Dedifferentiated amniotic fluid mesenchymal stem cell (primary cell): ENCODE results near the gene MCC.

Experiments
- DNase-seq: peaks from one replicate; pipeline ENCODE4 v3.0.0-alpha.2; 2016; ENCODE audit errors: extremely low spot score

Gene MCC

DNA sequence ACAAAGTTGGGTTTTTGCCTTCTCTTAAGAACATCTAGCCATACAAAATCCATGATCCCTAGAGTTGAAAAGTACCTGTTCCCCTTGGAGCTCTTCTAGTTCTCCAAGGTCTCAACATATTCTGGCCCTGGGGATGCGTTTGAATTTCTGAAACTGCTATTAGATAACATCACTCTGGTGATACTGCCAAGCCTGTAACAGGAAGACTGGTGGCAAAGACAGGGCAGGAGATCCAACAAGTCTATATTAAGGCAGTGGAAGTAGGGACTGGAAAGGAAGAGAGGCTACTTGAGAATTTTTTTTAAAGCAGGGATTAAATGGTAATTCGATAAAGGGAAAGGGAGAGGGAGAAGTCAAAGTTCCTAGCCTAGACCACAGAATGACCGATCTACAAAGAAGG is 264.9 kb downstream of the MCC start:
- no peak for DNase-seq

DNA sequence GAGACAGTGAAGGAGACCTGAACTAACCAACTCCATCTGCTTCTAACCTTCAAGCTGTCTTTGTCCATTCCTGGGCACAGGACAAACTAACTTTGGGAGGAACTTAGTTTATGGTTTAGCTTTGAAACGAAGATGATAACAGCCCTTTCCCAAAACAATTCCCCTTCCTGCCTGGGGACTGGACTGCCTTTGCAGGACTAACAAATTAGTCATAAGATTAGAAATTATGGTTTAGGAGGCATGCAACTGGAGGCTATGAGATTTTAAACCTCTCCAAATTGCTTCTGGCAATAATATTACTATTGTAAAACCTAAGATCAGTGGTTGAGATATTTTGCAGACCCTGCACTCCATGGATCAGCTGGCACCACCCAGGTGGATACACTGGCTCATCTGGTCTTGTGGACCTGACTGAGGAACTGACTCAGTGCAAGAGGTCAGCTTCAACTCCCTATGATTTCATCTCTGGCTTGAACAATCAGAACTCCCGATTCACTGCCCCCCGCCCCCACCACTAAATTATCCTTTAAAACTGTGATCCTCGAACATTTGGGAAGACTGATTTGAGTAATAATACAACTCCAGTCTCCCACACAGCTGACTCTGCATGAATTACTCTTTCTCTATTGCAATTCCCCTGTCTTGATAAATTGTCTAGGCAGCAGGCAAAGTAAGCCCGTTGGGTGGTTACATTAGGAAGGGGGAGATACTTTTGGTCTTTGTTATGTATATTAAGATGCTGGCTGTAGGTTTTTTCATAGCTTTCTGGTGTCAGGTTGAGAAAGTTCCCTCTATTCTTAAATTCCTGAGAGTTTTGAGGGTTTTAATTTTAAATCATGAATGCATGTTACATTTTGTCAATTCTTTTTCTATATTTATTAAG is 266.7 kb downstream of the MCC start:
- no peak for DNase-seq

DNA sequence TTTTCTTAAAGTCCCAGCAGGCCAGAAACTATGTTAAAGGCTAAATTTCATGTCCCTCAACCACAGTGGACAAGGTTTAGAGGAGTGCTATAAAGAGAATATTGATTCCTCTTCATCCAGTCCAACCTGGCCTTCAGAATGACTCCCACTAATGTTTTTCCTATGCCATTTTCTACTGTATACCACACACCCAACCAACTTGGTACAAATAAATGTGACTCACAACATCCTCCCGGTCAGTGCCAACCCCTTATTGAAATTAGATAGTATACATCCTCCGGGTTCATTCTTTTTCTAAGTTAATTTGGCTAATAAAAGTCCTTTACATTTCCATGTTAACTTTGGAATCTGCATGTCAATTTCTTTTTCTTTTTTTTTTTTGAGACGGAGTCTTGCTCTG is 268.6 kb downstream of the MCC start:
- DNase-seq: no peak

DNA sequence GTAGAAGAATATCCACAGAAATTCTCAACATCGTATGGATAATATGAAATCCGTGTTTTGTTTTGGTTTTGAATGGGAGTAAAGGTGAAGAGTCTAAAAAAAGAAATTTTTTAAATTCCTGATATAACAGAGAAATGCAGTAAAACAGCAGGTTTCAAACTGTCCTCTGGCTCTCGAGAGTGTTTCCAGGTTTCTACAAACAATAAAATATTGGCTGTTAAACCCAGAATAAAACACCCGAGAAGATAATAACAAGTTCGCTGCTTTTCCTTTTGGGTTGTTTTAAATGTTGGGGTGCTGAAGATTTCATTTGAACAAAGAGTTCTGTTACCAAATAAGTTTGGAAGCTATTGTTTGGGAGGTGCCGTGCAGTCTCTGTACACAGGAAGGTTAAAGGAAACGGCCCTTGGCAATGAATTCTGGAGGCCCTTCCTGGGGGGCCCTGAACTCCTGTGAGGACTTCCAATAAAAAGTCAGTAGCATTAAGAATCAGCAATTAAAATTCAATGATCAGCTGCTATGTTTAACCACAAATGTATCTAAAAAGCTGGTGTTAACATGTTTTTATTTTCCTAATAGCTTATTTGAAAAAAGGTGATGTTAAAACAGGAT is 269.2 kb downstream of the MCC start:
- no peak for DNase-seq

DNA sequence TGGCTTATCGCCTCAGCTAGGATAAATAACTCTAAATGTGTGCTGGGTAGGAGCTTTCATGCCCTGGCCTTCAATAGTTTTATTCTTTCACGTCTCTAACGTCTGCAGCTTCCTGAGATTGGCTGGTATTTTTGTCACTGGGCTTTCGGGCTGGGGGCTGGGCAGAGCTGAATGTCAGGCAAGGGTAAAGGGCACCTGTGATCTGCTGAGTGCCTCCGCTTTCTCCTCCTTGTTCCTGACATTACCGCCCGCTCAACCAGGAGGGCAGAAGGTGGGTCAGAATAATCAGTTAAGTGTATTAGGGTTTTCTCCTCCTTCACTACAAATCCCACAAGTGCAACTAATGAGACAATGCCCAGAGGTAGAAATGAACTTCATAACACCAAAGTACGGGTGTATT is 270.1 kb downstream of the MCC start:
- no peak for DNase-seq

DNA sequence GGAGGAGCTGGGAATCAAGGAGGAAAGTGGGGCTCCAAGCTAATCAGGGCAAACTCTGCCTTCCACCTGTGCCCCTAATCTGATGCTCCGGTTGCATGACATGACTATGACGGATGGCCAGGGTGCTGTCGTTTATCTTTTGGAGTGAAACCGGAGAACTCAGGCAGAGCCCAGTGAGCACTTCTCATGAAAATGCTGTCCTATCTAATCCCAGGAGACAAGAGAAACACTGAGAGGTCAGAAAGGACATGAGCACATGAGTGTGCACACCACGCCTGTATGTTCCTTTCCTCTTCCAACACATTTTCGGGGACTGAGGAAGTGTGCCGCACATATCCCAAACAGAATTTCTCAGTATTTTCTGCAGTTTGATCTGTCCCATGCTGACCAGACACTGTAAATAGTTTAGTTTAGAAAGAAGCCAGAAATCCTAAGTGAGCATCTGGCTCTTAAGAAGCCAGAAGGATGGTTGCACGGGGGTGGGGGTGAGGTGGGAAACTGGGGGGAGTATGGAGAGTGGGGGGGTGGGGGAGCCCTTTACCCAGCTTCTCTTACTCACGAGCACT is 270.6 kb downstream of the MCC start:
- no peak for DNase-seq

DNA sequence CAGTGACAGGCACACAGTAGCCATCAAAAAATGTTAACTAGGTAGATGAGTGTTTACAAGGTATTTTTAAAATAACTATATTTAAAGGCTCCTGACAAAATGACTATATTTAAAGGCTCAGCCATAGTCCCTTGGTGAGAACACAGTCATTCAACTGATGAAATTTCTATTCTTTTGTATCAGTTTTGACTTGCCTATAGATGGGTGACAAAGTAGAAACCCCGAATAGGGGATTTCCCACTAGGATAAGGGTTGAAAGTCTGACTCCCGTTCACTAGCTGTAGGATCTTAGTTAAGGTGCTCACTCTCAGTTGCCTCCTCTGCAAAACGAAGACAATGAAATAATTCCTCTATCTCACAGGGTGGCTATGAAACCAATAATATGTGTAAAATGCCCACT is 271.7 kb downstream of the MCC start:
- no peak for DNase-seq

DNA sequence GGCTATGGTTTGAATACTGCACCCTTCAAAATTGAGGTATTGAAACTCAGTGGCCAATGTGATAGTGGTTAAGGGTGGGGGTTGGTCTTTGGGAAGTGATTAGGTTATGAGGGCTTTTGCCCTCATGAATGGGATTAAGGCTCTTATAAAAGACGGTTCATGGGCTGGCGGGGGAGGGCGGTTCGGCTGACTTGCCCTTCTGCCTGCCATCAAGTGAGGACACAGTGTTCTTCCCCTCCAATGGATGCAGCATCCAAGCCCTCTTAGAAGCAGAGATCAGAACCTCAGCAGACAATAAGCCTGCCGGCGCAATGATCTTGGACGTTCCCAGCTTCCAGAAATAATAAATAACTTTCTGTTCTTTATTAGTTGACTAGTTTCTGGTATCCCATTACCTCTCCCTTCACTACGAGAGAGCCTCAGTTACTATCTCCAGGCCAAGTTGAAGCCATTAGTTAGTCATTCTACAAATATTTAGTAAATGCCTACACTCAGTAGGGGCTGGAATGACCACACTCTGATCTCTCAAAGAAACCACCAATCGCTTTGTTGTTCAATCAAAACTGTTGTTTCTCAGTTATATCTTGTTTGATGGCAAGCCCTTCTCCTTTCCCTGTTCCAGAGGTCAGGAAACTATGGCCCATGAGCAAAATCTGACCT is 272.7 kb downstream of the MCC start:
- DNase-seq: no peak

DNA sequence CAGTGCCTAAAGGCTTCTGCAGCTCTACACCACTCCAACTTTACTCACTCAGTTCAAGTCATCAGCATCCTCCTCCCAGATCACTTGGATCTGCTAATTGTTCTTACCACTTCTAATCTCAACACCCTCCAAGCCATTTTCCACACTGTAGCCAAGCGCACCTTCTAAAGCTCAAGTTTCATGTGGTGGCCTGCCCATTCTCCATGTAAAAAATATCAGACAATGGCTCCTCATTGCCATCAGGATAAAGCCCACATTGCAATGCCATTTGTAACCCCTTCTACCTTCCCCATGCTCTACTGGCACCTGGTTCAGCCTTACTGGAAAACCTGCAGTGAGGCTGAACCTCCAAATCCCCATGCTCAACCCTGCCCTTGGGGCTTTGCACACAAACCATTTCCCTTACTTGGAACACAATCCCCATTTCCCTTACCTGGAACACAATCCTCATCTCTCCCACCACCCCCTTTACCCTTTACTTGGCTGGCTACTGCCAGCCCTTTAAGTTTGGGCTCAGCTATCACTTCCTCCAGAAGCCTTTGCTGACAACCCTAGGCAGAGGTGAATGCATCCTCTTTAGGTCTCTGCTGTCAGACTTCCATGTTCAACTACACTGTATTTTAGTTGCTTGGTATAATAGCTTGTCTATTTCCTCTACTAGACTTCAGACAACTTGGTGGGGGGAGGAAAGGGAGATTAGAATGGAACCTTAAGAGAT is 273.5 kb downstream of the MCC start:
- no peak for DNase-seq

DNA sequence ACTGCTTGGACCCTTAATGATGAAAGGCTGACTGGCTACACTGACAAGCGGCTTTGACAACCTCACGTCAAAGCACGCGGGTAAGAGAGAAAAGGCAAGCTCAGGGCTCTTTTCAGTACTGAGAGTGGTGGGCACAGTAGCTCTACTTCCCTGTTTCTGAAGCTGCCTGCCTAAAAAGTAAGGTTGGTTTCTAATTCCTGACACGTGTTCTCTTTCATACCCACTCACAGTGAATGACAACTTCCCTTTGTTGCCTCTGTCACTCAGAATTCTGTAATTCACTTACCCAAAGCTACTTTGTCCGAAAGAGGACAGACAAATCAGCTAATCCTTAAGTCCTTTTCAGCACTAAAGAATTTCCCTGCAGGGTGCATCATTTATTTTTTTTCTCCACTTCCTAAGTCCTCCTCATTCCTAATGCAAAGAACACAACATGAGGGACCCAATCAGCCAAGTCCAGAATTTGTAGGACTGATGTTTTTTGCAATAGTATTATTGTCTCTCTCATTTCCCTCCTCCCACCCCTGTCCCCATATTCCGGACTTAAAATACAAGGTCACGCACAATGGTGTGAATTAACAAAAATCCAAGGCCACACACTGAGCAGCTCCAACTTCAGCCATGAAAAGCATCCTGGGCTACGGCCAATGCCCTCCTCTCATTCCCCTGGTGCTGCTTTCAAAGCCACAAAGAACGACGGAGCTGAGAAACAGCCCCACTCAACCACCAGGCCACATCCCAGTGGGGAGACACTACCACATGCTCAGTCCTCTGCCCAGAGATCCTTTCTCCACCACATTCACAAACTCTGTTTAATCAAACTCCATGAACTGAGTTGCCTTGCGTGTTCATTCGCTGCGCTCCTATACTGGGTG is 274.5 kb downstream of the MCC start:
- DNase-seq: no peak

DNA sequence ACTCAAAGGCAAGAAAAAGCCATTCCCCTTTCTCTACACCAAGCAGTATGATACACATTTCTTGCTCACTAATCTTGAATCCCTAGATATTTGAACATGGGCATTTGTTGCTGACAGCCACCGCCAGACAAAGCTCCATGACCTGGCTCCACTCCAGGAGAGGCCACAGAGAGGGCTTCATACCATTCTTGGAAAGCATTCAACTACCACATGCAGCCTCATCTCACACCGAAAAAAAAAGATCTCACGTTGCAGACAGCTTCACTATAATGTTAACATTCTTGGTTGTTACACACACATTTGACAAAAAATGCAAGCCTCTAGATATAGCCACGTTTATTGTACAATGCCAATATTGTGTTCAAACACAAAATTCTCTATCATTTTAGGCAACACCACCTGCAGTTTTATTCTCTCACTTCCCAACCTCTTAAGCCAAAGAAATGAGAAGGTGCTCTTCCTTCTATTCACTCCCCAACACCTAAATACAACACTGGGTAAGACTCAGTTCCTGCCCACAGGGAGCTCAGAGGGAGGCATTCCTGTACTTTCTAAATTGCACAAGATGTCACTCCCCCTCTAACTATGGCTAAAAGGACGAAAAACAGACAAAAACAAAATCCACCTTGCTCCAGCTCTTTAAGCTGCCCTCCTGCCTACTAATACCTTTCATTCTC is 275.9 kb downstream of the MCC start:
- DNase-seq: peak; percentile 43

DNA sequence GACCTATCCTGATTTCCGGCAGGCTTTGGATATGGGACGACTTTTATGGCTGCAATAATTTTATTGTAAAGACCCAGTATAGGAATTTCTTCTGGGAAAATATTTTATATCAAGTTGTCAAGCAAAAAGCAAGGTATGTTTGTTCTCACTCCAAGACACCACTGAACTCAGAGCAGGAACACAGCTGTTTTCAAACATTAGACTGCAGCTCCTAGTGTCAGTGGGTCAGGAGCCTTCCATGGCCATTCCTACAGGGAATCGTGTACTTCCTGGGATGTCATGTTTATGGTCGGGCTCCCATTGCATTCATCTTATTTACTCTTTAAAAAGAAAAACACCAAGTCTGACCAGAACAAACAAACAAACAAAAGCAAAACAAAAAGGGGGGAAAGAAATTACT is 278.8 kb downstream of the MCC start:
- no peak for DNase-seq

DNA sequence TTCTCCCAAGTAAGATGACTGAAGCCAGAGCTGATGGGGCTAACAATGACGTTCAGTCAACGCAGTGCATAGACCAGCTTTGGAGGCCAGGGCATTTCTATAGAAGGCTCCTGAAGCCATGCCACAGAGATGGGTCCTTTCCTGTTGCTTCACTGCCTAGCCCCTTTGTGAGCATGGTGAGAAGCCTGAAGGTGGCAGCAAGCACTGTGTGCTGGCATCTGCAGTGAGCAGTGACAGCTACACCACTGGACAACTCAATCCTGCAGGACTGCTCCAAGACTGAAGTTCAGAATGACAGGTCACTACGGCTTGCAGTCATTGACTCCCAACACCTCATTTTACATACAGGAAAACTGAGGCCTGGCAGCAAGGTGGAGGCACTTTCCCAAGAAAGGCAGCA is 282.4 kb downstream of the MCC start:
- no peak for DNase-seq

DNA sequence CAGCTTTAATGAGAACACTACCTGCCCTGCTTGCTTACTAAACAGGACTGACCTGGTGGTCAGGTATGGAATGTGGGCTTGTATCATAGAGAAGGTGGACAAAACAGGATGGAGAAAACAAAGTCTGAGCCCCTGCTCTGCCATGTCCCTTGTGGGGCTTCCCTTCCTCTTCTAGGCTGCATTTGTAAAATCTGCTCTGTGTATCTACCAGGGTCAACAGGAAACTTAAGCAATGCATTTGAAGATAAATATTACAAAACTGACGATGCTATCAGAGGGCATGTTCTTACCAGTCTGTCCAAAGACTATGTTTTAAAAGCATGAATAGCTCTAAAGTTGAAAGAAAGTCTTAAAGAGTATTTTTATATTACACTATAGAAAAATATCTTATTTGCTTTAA is 282.9 kb downstream of the MCC start:
- DNase-seq: no peak

DNA sequence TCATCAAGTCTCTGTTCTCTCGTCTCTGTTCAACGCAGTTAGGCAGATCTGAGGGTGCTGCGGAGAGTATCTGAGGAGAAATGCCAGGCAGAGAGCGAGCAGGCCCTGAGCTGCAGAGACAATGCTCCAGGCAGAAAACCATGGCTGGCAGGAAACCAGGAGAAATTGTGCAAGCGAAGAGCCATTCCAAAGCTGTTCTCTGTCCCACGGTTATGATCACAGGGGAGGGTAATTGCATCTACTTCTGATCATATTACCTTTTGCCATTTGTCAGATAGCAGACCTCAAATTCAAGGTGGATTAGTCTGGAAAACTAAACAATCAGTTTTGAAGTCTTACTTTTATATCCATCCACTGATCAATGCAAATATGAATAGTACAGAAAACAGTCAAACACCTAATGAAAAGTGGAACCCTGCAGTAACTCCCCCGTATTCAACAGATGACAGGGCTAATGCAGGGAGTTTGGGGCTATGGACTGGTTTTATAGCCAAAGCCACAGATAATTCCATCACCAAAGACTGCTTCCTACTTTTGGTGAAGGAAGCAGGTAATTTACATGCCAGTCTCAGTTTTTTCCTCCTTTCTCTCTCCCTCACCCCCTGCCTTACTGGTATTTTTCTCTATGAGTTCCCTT is 283.6 kb downstream of the MCC start:
- DNase-seq: no peak

DNA sequence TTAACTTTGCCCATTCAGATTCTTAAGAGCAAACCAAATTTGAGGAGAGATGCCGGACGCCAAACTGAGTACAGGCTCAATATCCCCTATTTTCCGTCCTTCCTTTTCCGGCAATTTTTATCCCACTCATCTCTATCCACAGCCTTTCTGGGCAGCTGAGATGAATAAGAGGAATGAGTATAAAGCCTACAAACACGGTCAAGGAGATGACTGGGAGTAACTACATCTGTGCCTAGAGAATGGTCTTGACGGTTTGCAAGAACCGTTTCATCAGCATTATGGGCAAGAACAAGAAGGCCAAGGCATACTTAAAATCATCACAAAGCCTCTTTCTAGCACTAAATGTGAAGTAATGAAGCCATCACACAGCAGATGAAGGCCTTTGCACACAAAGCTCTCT is 284.3 kb downstream of the MCC start:
- DNase-seq: no peak

DNA sequence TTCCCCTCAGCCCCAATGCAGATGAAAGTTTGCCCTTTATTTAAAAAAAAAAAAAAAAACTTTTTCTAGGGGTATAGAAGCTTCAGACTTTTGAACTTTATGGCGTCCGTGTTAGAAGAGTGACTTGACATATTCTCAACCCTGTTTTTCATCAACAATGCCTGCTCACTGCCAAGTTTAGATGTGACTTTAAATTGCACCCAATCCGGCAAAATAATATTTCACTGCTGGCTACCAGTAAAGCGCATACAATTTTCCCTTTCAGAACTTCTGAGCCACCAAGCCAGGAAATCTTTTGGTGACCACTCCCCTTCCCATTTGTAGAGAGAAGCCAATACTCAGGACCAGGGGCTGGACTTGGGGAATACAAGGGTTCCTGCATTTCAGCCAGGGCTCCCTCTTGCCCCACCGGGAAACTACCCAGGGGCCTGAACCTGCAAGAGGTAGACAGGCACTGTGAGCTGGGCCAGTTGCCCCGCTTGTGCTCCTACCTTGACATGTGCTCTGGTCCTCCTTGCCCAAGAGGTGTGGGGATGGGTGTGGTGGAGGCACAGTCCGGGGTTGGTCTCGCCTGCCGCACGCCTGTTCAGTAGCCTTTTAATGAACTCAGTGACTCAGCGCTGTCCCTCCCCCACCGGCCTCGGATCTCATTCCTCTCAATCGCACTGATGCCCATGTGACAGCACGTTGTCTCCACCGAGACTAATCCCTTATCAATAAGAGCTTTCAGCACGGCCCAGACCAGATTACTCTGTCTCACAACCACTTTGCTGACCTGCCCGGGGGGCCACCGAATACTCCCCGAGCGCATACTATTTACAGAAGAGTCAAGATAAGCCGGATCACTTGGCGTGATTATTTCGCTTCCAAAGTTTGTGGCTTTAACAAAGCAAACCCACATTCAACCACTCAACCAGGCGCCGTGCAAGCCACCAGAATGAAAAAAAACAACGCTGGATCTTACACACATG is 285.2 kb downstream of the MCC start:
- no peak for DNase-seq

DNA sequence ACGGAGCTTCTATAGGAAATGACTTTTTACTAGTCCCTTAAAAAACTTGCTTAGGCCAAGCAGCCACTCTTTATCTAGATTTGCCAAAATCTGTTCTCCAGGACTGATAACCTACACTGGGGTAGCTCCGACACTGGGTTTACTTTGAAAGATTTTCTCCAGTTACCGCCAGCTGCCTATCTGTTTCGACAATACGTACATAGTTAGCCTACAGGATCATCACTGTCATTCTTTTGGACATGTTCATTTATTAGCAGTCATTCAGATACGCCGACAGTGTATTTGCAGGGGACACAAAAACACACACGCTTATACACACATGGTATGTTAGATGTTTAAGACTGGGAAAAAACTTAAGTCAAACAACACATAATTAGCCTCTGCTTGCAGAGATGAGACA is 286.0 kb downstream of the MCC start:
- no peak for DNase-seq

DNA sequence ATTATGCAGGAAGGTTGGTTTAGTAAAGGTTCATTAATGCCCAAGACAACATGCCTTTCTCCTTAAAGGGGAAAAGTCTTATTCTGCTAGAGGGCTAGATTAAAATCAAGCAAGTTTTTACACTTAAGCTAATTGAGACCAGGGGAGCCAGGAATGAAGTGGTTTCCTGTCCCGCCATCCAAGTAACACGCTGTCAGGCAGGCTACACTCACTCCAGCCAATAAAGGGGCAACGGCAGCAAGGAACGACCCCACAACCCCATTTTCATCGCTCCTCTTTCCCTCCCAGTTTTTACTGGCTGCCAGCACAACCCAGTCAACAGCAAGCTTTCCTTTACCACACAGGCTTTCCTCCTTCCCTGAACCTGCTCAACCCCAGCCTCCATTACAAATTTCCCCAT is 286.5 kb downstream of the MCC start:
- no peak for DNase-seq
